Limb (tissue), 2 donors: ENCODE measurements around the gene UBTF.
A peak's percentile ranks its signal among the peaks of the same experiment; 100 is the strongest.

ENCODE experiments used
- DNase-seq, 2 donors: peaks; one replicate each; pipeline ENCODE4 v3.0.0-alpha.2; 2016; ENCODE audit errors: extremely low spot score in 2 of 2

Gene UBTF

GRCh38 chr17:44197980-44198720, 21.3 kb downstream of the UBTF start:
- DNase-seq, result peak in 1 of 2 donors; percentile 50

GRCh38 chr17:44197107-44197506, 22.4 kb downstream of the UBTF start:
- no peak for DNase-seq

- no peak for DNase-seq
Measured at GRCh38 chr17:44193326-44194084, 26.0 kb downstream of the UBTF start.

GRCh38 chr17:44192750-44193149, 26.7 kb downstream of the UBTF start:
- no peak for DNase-seq

GRCh38 chr17:44191941-44192496, 27.5 kb downstream of the UBTF start:
- DNase-seq, result no peak

GRCh38 chr17:44191369-44191768, 28.1 kb downstream of the UBTF start:
- peak in 1 of 2 donors; percentile 23 for DNase-seq

- DNase-seq, result no peak
Measured at GRCh38 chr17:44190481-44190880, 29.0 kb downstream of the UBTF start.

GRCh38 chr17:44188576-44189403, 30.7 kb downstream of the UBTF start:
- no peak for DNase-seq

GRCh38 chr17:44187131-44187899, 32.2 kb downstream of the UBTF start:
- no peak for DNase-seq

- DNase-seq, result peak; percentile 100
Measured at GRCh38 chr17:44186307-44187130, 33.0 kb downstream of the UBTF start, which contains the start of gene TMUB2. Gene TMUB2 (plus strand): TSS chr17:44186972. CDS start chr17:44187709, 737 bp downstream.

GRCh38 chr17:44184212-44184810, 35.2 kb downstream of the UBTF start:
- DNase-seq, result peak in 1 of 2 donors; percentile 9

GRCh38 chr17:44183024-44183423, 36.5 kb downstream of the UBTF start:
- no peak for DNase-seq

GRCh38 chr17:44178133-44178532, 41.3 kb downstream of the UBTF start:
- no peak for DNase-seq

GRCh38 chr17:44177640-44178039, 41.8 kb downstream of the UBTF start:
- DNase-seq, result no peak

GRCh38 chr17:44176671-44177501, 42.6 kb downstream of the UBTF start:
- DNase-seq, result no peak

- no peak for DNase-seq
Measured at GRCh38 chr17:44176257-44176656, 43.2 kb downstream of the UBTF start.

- DNase-seq, result no peak
Measured at GRCh38 chr17:44174427-44174826, 45.0 kb downstream of the UBTF start.

GRCh38 chr17:44171931-44172455, 47.5 kb downstream of the UBTF start:
- no peak for DNase-seq
